RWPE2 (cell line): Measurements from ENCODE around the gene GPR15.

Experiments used
- ATAC-seq: fragments of 200-7000 bp; cut with Tn5 transposase; 3 replicates; pipeline ENCODE4 v1.9.1; 2021; ENCODE audit warnings: low read depth
- DNase-seq: peaks from one replicate; pipeline ENCODE4 v3.0.0-alpha.2; 2020; ENCODE audit warnings: low spot score
- H3K27ac ChIP-seq: fragments of 450-650 bp; 2 replicates; pipeline ENCODE4 v1.5.1; 2017; ENCODE audit warnings: mild to moderate bottlenecking; ENCODE audit not compliant: poor library complexity, severe bottlenecking
- H3K27me3 ChIP-seq: fragments of 250-450 bp; sonication (Bioruptor Pico); 2 replicates; pipeline ENCODE4 v1.5.1; 2021; ENCODE audit warnings: mild to moderate bottlenecking, moderate library complexity; ENCODE audit not compliant: insufficient read depth, poor library complexity, severe bottlenecking
- H3K36me3 ChIP-seq: fragments of 250-450 bp; sonication (Bioruptor Pico); 2 replicates; pipeline ENCODE4 v1.5.1; 2020; ENCODE audit warnings: low read depth, mild to moderate bottlenecking, moderate library complexity
- H3K4me1 ChIP-seq: fragments of 250-450 bp; sonication (Bioruptor Pico); 2 replicates; pipeline ENCODE4 v1.5.1; 2021; ENCODE audit warnings: mild to moderate bottlenecking, moderate library complexity; ENCODE audit not compliant: insufficient read depth, poor library complexity, severe bottlenecking
- H3K4me3 ChIP-seq: fragments of 250-450 bp; sonication (Bioruptor Pico); 2 replicates; pipeline ENCODE4 v1.5.1; 2021; ENCODE audit warnings: mild to moderate bottlenecking, moderate library complexity; ENCODE audit not compliant: severe bottlenecking
- H3K9me3 ChIP-seq: fragments of 250-450 bp; sonication (Bioruptor Pico); 2 replicates; pipeline ENCODE4 v1.5.1; 2021; ENCODE audit warnings: mild to moderate bottlenecking, moderate library complexity; ENCODE audit not compliant: severe bottlenecking
- CTCF ChIP-seq: fragments of 450-650 bp; IDR thresholded peaks from one replicate; pipeline ENCODE4 v1.5.1; 2017; ENCODE audit warnings: mild to moderate bottlenecking, moderate library complexity; ENCODE audit not compliant: poor library complexity, severe bottlenecking

Gene GPR15

GRCh38 chr3:98519351-98519750, 12.4 kb upstream of the GPR15 start:
- TF ChIP-seq CTCF: no peak
- Histone ChIP-seq H3K27me3 (no peaks in the 10 kb centered on the region), H3K4me1 (peaks cover 18% of the 10 kb centered on the region), H3K36me3 (peaks cover 64% of the 10 kb centered on the region), H3K27ac (no peak overlapping the region), H3K4me3 (no peak overlapping the region), H3K9me3 (no peaks in the 10 kb centered on the region)
- no peak for DNase-seq
- no peak for ATAC-seq

GRCh38 chr3:98521897-98522543, 9.8 kb upstream of the GPR15 start:
- no peaks in the 10 kb centered on the region for H3K9me3 ChIP-seq
- H3K4me3 ChIP-seq: peak overlapping the region; percentile 98
- H3K4me1 ChIP-seq: peaks cover 18% of the 10 kb centered on the region
- no peaks in the 10 kb centered on the region for H3K27me3 ChIP-seq
- ATAC-seq (peak; percentile 73), DNase-seq (peak; percentile 42)
- no peak for TF ChIP-seq CTCF
- peak overlapping the region; percentile 77 for H3K27ac ChIP-seq
- H3K36me3 ChIP-seq: peaks cover 44% of the 10 kb centered on the region

- H3K4me1 ChIP-seq: peaks cover 18% of the 10 kb centered on the region
- peak within 1 kb of the TSS; percentile 98 for H3K4me3 ChIP-seq
- peak; percentile 97 for ATAC-seq
- peak within 1 kb of the TSS; percentile 77 for H3K27ac ChIP-seq
- peak; percentile 93 for DNase-seq
- H3K36me3 ChIP-seq: peaks cover 37% of the 10 kb centered on the region
- H3K27me3 ChIP-seq: no peaks in the 10 kb centered on the region
- no peak for TF ChIP-seq CTCF
- H3K9me3 ChIP-seq: no peaks in the 10 kb centered on the region
These were observed 9.1 kb upstream of the GPR15 start, which contains the start of gene CLDND1 for GRCh38 chr3:98522544-98523281. Gene CLDND1, minus strand, starts transcription at chr3:98522902. Its CDS starts 1,478 bp downstream, at chr3:98521424.

GRCh38 chr3:98525494-98525893, 6.3 kb upstream of the GPR15 start:
- no peaks in the 10 kb centered on the region for H3K9me3 ChIP-seq
- H3K27ac ChIP-seq: no peak overlapping the region
- no peaks in the 10 kb centered on the region for H3K27me3 ChIP-seq
- no peak overlapping the region for H3K4me3 ChIP-seq
- H3K36me3 ChIP-seq: peaks cover 10% of the 10 kb centered on the region
- H3K4me1 ChIP-seq: peaks cover 13% of the 10 kb centered on the region
- no peak for ATAC-seq
- no peak for TF ChIP-seq CTCF
- DNase-seq: no peak
